Body of pancreas (tissue), 4 donors: ENCODE measurements around the gene NEUROD6.

ENCODE experiments used
- CTCF ChIP-seq, 7 experiments: fragments of 450-650 bp in 4 of 7; fragments of 200-600 bp in 3 of 7; sonication (generic) in 3 of 7; IDR thresholded peaks; one replicate each; pipeline ENCODE4 v1.5.1; 2016 to 2019; ENCODE audit warnings: antibody characterized with exemption in 7 of 7
- POLR2A ChIP-seq, 3 donors: fragments of 450-650 bp; IDR thresholded peaks; one replicate each; pipeline ENCODE4 v1.6.1; 2016; ENCODE audit warnings: antibody characterized with exemption in 3 of 3, mild to moderate bottlenecking in 2 of 3

GRCh38 chr7:31382722-31383121 lies 42.2 kb upstream of the NEUROD6 start:
- TF ChIP-seq POLR2A (IDR thresholded peaks at IDR 0.05) = no peak
- no peak for TF ChIP-seq CTCF (IDR thresholded peaks at IDR 0.05)
